Measurements from ENCODE around the gene LIPC.

Gene LIPC

DNA sequence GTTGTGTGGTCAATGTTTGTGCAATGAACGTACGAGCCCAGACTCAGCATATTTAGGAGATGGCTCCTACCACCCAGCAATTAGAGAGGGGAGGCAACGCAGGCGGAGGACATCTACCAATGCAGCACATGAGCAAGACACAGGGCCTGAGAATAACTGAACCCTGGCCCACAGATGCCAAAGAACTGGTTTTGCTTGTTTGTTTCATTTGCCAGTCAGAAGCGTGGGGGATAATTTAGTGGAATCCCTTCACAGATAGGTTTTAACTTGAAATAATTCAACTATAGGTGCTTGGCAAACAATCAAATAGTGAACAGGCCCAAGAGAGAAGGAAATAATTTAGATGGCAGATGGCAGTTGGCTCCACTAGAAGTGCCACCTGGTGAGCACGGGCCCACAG lies 54.8 kb downstream of the LIPC start:
- Histone ChIP-seq H3K27ac (ENCODE audit: low read depth, low read length) (no peak overlapping the region), H3K27me3 (ENCODE audit: insufficient read depth, low read length) (no peaks in the 10 kb centered on the region), H2AFZ (ENCODE audit: low read length, unreplicated experiment) (no peak overlapping the region), H3K79me2 (ENCODE audit: control insufficient read depth, insufficient read depth, low read length, unreplicated experiment) (no peaks in the 10 kb centered on the region), H3K4me1 (ENCODE audit: control insufficient read depth, insufficient read depth, low read length, unreplicated experiment) (no peaks in the 10 kb centered on the region), H3K4me3 (ENCODE audit: low read depth, low read length) (no peak overlapping the region), H3K36me3 (ENCODE audit: insufficient read depth, low read length) (0 out of 2 replicates have a peak, but pooled peaks cover 3% of the 10 kb centered on the region)

DNA sequence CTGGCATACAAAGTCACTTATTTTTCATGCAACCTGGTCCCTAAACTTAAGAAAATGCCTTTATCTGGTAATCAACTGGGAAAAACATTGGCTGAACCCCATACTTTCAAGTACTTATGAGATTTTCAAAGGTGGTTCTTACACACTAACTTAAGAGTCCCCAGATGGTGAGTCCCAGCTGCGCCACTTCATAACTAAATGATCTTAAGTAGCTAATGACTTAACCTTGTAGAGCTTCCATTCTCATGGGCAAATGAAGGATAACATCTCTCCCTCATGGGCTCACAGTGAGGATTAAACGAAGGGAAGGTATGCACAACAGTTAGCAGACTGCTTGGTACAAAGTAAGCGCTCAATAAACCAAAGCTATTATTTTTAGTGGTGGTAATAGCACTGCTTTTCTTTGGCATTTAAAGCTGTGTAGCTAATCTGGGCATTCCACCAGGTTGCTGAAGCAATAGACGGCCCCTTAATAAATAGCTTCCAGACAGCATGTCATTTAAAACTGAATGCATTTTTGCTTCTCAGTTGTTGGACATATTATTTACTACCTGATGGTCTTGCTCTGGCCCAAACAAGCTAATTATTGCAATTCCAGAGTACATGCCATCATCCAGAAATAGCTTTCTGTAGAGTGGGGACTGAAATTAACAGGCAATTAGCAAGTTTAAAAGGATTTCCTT lies 55.4 kb downstream of the LIPC start:
- H2AFZ ChIP-seq (ENCODE audit: low read length, unreplicated experiment) = no peak overlapping the region
- H3K79me2 ChIP-seq (ENCODE audit: control insufficient read depth, insufficient read depth, low read length, unreplicated experiment) = no peaks in the 10 kb centered on the region
- H3K4me3 ChIP-seq (ENCODE audit: low read depth, low read length) = no peak overlapping the region
- H3K27me3 ChIP-seq (ENCODE audit: insufficient read depth, low read length) = no peaks in the 10 kb centered on the region
- no peaks in the 10 kb centered on the region for H3K4me1 ChIP-seq (ENCODE audit: control insufficient read depth, insufficient read depth, low read length, unreplicated experiment)
- no peak overlapping the region for H3K27ac ChIP-seq (ENCODE audit: low read depth, low read length)
- H3K36me3 ChIP-seq (ENCODE audit: insufficient read depth, low read length) = 0 out of 2 replicates have a peak, but pooled peaks cover 3% of the 10 kb centered on the region

DNA sequence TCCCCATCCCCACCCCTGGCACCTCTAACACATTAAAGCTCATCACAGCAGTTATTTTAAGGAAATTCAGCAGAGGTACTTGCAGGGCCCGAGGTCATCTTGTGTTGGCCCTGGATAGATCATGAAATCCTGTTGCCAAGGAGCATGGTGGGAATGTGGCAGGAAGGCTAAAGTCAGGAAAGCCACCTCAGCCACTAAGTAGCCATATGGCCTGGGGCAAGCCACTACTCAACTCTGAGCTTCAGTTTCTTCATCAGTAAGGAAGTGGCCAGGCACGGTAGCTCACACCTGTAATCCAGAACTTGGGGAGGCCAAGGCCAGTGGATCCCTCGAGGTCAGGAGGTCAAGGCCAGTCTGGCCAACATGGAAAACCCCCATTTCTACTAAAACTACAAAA lies 55.9 kb downstream of the LIPC start:
- no peak overlapping the region for H3K4me3 ChIP-seq (ENCODE audit: low read depth, low read length)
- H3K27ac ChIP-seq (ENCODE audit: low read depth, low read length) = no peak overlapping the region
- H3K27me3 ChIP-seq (ENCODE audit: insufficient read depth, low read length) = no peaks in the 10 kb centered on the region
- no peaks in the 10 kb centered on the region for H3K79me2 ChIP-seq (ENCODE audit: control insufficient read depth, insufficient read depth, low read length, unreplicated experiment)
- H2AFZ ChIP-seq (ENCODE audit: low read length, unreplicated experiment) = no peak overlapping the region
- 0 out of 2 replicates have a peak, but pooled peaks cover 3% of the 10 kb centered on the region for H3K36me3 ChIP-seq (ENCODE audit: insufficient read depth, low read length)
- no peaks in the 10 kb centered on the region for H3K4me1 ChIP-seq (ENCODE audit: control insufficient read depth, insufficient read depth, low read length, unreplicated experiment)

DNA sequence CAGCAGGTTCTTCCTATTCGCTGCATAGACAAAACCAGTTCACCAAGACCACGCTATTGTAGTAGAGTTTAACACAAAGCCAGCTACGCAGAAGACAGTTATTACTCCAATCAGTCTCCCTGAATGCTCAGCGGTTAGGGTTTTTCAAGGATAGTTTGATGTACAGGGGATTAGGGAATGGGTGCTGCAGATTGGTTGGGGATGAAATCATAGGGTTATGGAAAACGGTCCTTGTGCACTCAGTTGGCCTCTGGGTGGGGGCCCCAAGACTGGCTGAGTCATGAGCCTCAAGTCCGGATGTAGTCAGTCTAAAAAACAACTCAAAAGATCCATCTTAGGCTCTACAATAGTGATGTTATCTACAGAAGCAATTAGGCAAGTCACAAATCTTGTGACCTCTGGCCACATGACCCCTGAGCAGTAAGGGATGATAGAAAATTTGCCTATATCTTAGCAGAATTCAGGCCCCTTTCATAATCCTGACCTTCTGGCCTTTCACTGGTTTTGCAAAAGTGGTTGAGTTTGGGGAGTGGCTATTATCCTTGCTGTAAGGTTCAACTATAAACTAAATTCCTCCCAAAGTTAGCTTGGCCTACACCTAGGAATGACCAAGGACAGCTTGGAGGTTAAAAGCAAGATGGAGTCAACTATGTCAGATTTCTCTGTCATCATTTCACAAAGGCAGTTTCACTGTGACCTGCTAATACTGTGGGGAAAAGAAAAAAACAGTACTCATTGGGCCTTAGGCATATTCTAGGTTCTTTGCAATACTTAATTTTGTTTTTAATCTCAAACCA lies 57.7 kb downstream of the LIPC start:
- H2AFZ ChIP-seq (ENCODE audit: low read length, unreplicated experiment) = no peak overlapping the region
- H3K79me2 ChIP-seq (ENCODE audit: control insufficient read depth, insufficient read depth, low read length, unreplicated experiment) = no peaks in the 10 kb centered on the region

DNA sequence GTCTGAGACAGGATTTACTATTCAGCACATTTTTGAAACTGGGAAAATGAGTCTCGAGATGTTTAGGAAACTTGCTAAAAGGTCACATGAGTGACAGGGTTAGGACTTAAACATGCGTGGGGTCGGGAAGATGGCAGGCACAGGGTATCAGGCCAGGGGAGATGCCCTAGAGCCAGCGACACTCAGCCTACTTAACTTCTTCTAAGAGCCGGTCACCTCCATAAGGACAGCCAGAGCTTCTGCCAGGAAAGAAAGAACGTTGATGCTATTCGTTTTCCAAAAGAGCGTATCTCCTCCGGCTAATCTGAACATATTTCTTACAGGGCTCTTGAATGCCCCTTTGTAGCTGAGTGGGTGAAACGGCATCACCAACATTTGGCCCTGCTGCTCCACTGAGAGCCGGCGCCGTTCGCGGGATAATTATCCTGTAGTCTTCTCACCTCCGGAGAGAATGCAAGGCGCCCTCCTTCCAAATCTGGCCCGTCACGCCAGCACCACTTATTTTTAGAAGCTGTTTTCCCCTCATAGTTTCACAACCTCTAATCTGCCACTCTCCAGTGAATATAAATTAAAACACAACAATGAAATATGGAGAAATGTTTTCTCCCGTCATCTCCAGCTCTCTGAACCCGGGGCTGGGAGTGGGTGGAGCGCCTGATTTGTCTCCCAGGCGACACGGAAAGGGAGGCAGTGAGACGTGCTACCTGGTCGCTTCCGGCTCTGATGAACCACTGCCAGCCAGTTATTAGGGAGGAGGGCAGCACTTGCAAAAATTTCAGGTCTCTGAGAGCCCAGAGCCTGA lies 58.5 kb downstream of the LIPC start:
- Histone ChIP-seq H2AFZ (ENCODE audit: low read length, unreplicated experiment) (no peak overlapping the region), H3K27me3 (ENCODE audit: insufficient read depth, low read length) (no peaks in the 10 kb centered on the region), H3K4me1 (ENCODE audit: control insufficient read depth, insufficient read depth, low read length, unreplicated experiment) (no peaks in the 10 kb centered on the region), H3K4me3 (ENCODE audit: low read depth, low read length) (no peak overlapping the region), H3K27ac (ENCODE audit: low read depth, low read length) (no peak overlapping the region), H3K79me2 (ENCODE audit: control insufficient read depth, insufficient read depth, low read length, unreplicated experiment) (no peaks in the 10 kb centered on the region), H3K36me3 (ENCODE audit: insufficient read depth, low read length) (0 out of 2 replicates have a peak, but pooled peaks cover 3% of the 10 kb centered on the region)

More for the DNA sequence above, 57.7 kb downstream of the LIPC start:
- H3K36me3 ChIP-seq (ENCODE audit: insufficient read depth, low read length) = 0 out of 2 replicates have a peak, but pooled peaks cover 3% of the 10 kb centered on the region
- H3K4me3 ChIP-seq (ENCODE audit: low read depth, low read length) = no peak overlapping the region
- no peaks in the 10 kb centered on the region for H3K27me3 ChIP-seq (ENCODE audit: insufficient read depth, low read length)
- no peaks in the 10 kb centered on the region for H3K4me1 ChIP-seq (ENCODE audit: control insufficient read depth, insufficient read depth, low read length, unreplicated experiment)
- H3K27ac ChIP-seq (ENCODE audit: low read depth, low read length) = no peak overlapping the region

DNA sequence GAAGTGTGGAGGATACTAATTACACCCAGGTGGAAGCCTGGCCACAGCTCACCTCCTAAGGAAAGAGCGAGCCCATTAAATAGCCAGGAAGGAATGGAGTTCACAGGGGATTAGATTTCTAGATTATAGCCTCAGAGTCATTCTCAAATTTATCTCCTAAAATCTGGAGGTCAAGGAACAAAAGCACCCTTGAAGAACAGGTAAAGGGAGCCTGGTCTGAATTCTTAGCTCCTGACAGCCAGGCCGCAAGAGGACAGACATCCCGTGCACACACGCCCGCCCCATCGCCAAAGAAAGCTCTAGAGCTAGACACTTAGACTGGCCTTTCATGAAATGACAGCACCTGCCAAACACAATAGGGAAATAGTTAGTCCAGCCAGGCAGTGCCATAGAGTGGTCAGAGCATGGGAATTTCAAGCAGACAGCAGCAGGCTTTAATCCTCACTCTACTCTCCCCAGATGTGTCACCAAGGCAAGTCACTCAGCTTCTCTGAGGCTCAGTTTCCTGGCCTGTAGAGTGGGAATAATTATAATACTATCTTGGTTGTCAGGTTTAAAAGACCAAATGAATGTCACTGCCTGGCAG lies 59.2 kb downstream of the LIPC start:
- no peak overlapping the region for H3K27ac ChIP-seq (ENCODE audit: low read depth, low read length)
- no peak overlapping the region for H2AFZ ChIP-seq (ENCODE audit: low read length, unreplicated experiment)
- H3K4me3 ChIP-seq (ENCODE audit: low read depth, low read length) = no peak overlapping the region
- H3K36me3 ChIP-seq (ENCODE audit: insufficient read depth, low read length) = 0 out of 2 replicates have a peak, but pooled peaks cover 3% of the 10 kb centered on the region
- no peaks in the 10 kb centered on the region for H3K27me3 ChIP-seq (ENCODE audit: insufficient read depth, low read length)
- no peaks in the 10 kb centered on the region for H3K79me2 ChIP-seq (ENCODE audit: control insufficient read depth, insufficient read depth, low read length, unreplicated experiment)
- H3K4me1 ChIP-seq (ENCODE audit: control insufficient read depth, insufficient read depth, low read length, unreplicated experiment) = no peaks in the 10 kb centered on the region

DNA sequence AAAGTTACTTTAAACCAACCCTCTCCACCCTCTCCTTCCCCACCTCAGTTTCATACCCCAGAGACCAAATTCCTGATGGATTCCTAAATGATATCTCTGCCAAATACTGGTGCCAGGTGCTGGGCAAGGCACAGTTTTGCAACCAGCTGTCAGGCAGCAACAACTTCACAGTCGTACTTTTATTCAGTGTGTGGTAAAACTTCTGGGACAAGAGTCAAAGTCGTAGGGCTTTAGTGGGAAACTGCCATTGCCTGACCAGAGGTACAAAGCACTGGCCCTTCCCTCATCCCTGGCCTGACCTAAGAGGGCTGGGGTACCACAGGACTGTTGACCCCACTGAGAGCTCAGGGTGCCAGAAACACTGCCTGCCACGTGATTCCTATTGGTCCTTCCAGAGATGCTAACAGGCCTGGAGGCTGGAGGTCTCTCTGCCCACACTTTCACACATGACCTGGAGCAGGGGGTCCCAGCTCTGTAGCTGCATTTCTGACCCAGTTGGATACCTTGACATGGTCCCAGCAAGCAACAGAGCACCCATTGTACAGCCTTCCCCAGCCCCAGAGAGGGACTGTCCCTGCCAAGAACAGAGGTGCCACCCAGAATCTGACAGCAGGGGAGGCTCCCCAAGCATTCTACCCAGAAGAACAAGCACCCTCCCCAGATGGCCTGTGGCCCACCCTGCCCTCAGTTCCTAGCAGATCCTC lies 59.9 kb downstream of the LIPC start:
- H3K27me3 ChIP-seq (ENCODE audit: insufficient read depth, low read length) = no peaks in the 10 kb centered on the region
- H3K4me3 ChIP-seq (ENCODE audit: low read depth, low read length) = no peak overlapping the region
- no peak overlapping the region for H3K27ac ChIP-seq (ENCODE audit: low read depth, low read length)
- H3K4me1 ChIP-seq (ENCODE audit: control insufficient read depth, insufficient read depth, low read length, unreplicated experiment) = no peaks in the 10 kb centered on the region
- no peaks in the 10 kb centered on the region for H3K79me2 ChIP-seq (ENCODE audit: control insufficient read depth, insufficient read depth, low read length, unreplicated experiment)
- H3K36me3 ChIP-seq (ENCODE audit: insufficient read depth, low read length) = 0 out of 2 replicates have a peak, but pooled peaks cover 3% of the 10 kb centered on the region
- no peak overlapping the region for H2AFZ ChIP-seq (ENCODE audit: low read length, unreplicated experiment)

DNA sequence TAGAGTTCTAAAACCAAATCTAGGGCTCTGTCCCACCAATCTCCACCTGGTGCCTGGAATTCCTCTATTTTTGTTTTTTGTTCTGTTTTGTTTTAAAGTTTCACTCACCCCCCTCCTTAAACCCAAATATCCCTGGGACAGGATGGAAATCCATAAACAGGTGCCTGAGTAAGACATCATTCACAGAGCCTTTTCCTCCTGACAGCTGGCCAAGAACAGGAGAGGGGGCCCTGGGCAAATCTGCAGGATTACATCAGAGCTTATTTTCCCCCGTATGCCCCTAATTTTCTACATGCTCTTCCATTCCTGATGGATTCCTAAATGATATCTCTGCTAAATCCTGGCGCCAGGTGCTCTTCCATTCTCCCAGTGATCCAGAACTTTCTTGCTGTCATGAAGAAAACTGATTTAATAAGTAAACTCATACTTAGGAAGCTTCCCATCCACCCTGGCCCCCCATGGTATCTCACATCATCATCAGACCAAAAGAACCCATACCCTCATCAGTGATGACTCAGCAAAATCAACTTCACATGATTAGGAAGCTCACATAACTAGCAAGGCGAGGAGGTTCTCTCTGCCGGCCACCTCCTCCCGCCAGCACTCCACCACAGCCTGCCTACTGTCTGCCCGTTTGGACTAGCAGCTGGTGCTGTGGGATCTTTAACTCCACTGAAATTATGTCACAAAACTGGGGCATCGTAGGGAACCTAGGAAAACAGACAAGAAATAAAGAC lies 61.0 kb downstream of the LIPC start:
- no peak overlapping the region for H3K27ac ChIP-seq (ENCODE audit: low read depth, low read length)
- no peak overlapping the region for H2AFZ ChIP-seq (ENCODE audit: low read length, unreplicated experiment)
- H3K36me3 ChIP-seq (ENCODE audit: insufficient read depth, low read length) = 0 out of 2 replicates have a peak, but pooled peaks cover 3% of the 10 kb centered on the region
- peaks cover under 1% of the 10 kb centered on the region for H3K4me1 ChIP-seq (ENCODE audit: control insufficient read depth, insufficient read depth, low read length, unreplicated experiment)
- no peaks in the 10 kb centered on the region for H3K27me3 ChIP-seq (ENCODE audit: insufficient read depth, low read length)
- no peaks in the 10 kb centered on the region for H3K79me2 ChIP-seq (ENCODE audit: control insufficient read depth, insufficient read depth, low read length, unreplicated experiment)
- no peak overlapping the region for H3K4me3 ChIP-seq (ENCODE audit: low read depth, low read length)

DNA sequence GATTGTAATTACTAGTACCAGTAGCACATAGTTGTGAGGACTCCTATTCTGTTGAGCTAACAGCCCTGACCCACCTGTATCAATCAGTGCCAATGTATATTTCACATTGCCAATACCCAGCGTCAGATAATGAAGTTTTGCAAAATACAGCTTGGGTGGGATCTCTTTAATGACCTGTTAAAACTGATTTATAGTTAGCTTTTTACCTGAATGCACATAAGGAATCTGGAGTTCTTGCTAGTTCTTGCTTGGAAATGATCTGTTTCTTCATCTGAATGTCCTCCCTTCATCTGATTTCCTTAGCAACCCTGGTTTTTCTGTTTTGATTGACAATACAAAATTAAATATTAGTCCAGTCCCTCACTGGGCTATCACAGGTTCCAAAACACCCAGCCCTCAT lies 62.8 kb downstream of the LIPC start:
- Histone ChIP-seq H3K36me3 (ENCODE audit: insufficient read depth, low read length) (no peaks in the 10 kb centered on the region), H3K4me3 (ENCODE audit: low read depth, low read length) (no peak overlapping the region), H3K27me3 (ENCODE audit: insufficient read depth, low read length) (no peaks in the 10 kb centered on the region), H3K79me2 (ENCODE audit: control insufficient read depth, insufficient read depth, low read length, unreplicated experiment) (no peaks in the 10 kb centered on the region), H3K27ac (ENCODE audit: low read depth, low read length) (no peak overlapping the region), H2AFZ (ENCODE audit: low read length, unreplicated experiment) (no peak overlapping the region), H3K4me1 (ENCODE audit: control insufficient read depth, insufficient read depth, low read length, unreplicated experiment) (peaks cover 18% of the 10 kb centered on the region)

All from ACC112 (cell line).